Measurements from ENCODE around the gene PXT1.

DNA sequence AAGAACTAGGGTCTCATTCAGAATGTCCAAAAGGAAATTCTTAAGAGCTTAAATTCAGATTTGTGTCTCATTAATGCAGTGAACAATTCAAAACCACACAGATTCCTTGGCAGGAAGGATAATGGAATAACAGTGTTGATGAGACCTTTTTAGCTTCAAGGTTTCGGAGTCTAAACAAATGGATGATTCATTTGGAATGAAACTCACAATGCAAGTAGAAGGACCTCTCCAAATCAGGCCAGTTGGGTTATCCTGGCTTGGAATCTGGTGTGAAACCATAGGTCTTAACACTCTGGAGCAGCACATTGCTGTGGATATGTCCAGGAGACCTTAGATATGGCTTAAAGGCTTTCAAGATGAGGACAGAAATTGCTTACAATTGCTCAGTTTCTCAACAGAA is 45.0 kb upstream of the PXT1 start:
- no peak for TF ChIP-seq CTCF (IDR thresholded peaks at IDR 0.05)
- TF ChIP-seq POLR2A (IDR thresholded peaks at IDR 0.05), result no peak

All from body of pancreas (tissue), 4 donors.